Measurements from ENCODE around the gene PF4V1. TPM values are rescaled to one million over a fixed set of nuclear protein-coding genes. Genes with fewer than 3 reads are reported as not detected.
A peak's percentile ranks its signal among the peaks of the same experiment; 100 is the strongest.

The PF4V1 gene
- total RNA-seq, 3 donors from 2014 or later, result not detected

DNA sequence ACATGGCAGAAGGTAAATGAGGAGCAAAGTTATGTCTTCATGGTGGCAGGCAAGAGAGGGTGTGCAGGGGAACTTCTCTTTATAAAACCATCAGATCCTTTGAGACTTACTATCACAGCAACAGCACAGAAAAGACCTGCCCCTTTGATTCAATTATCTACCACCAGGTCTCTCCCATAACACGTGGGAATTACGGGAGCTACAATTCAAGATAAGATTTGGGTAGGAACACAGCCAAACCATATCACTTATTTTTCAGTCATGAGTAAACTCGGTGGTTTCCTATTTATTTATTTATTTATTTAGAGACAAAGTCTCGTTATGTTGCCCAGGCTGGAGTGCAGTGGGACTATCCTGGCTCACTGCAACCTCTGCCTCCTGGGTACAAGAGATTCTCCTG, 38.2 kb downstream of the PF4V1 start:
- intact Hi-C loops (cut with DNase I; ENCODE audit: low total_unique reads), result no loop called here
- Histone ChIP-seq H3K36me3 (no peaks in the 10 kb centered on the region), H3K9me3 (no peaks in the 10 kb centered on the region), H3K27ac (peak overlapping the region in 1 of 2 donors; percentile 56), H3K27me3 (no peaks in the 10 kb centered on the region), H3K4me1 (no peaks in the 10 kb centered on the region), H3K4me3 (no peak overlapping the region)
- DNase-seq (ENCODE audit: low spot score in 2 of 2), result no peak
- TF ChIP-seq, protein P1, sequence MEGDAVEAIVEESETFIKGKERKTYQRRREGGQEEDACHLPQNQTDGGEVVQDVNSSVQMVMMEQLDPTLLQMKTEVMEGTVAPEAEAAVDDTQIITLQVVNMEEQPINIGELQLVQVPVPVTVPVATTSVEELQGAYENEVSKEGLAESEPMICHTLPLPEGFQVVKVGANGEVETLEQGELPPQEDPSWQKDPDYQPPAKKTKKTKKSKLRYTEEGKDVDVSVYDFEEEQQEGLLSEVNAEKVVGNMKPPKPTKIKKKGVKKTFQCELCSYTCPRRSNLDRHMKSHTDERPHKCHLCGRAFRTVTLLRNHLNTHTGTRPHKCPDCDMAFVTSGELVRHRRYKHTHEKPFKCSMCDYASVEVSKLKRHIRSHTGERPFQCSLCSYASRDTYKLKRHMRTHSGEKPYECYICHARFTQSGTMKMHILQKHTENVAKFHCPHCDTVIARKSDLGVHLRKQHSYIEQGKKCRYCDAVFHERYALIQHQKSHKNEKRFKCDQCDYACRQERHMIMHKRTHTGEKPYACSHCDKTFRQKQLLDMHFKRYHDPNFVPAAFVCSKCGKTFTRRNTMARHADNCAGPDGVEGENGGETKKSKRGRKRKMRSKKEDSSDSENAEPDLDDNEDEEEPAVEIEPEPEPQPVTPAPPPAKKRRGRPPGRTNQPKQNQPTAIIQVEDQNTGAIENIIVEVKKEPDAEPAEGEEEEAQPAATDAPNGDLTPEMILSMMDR (IDR thresholded peaks at IDR 0.05), result no peak
- TF ChIP-seq POLR2AphosphoS5 (IDR thresholded peaks at IDR 0.05) (no peak), POLR2A (IDR thresholded peaks at IDR 0.05) (no peak)

DNA sequence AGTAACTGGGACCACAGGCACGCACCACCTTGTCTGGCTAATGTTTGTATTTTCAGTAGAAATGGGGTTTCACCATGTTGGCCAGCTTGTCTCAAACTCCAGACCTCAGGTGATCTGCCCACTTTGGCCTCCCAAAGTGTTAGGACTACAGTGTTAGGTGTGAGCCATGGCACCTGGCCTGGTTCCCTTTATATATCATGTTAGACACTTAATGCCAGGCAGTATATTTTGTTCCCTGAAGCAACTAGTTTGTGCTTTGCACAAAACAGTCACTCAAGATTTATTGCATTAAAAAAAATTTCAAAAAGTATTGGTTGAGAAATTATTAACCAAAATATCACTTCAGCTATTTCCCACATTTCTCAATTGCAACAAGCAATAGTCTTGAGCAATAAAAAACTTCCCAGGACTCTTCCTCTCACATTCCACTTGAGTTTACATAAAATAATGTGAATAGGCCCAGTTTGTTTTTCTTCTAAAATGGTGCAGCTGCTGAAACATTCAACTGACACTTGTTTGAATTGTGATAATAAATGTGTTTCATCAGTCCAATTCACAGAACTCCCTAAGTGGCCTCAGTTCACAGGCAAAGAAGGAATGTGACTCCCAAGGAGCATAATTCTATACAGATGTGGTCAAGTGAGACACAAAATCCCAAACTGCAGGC, 38.8 kb downstream of the PF4V1 start:
- Histone ChIP-seq H3K27ac (peak overlapping the region in 1 of 2 donors; percentile 56), H3K4me1 (no peaks in the 10 kb centered on the region), H3K27me3 (no peaks in the 10 kb centered on the region), H3K9me3 (no peaks in the 10 kb centered on the region), H3K36me3 (no peaks in the 10 kb centered on the region), H3K4me3 (no peak overlapping the region)
- intact Hi-C loops (cut with DNase I; ENCODE audit: low total_unique reads), result no loop called here
- no peak for TF ChIP-seq POLR2AphosphoS5 (IDR thresholded peaks at IDR 0.05)
- TF ChIP-seq, protein P1 (IDR thresholded peaks at IDR 0.05), result no peak
- no peak for TF ChIP-seq POLR2A (IDR thresholded peaks at IDR 0.05)
- no peak for DNase-seq (ENCODE audit: low spot score in 2 of 2)

DNA sequence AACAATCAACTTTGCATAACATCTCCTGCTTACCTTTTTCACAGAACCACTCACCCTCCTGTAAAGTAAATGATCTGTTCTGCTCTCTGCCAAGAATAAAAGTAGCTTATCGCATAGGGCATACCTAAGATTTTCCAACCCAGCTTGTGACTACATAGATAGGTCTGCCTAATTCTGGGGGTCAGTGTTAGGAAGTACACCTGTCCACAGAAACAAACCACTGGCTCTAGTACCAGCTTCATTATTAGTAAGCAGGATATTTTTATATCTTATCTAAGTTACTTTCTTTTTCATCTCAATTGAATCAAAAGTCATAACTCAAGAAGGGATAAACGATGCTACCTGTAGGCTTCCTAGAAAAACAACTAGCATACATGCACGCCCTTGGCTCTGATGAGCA, 39.9 kb downstream of the PF4V1 start:
- no peak for DNase-seq (ENCODE audit: low spot score in 2 of 2)
- intact Hi-C loops (cut with DNase I; ENCODE audit: low total_unique reads), result no loop called here
- H3K36me3 ChIP-seq, result no peaks in the 10 kb centered on the region
- no peak overlapping the region for H3K27ac ChIP-seq
- no peaks in the 10 kb centered on the region for H3K9me3 ChIP-seq
- no peak overlapping the region for H3K4me3 ChIP-seq
- TF ChIP-seq POLR2AphosphoS5 (IDR thresholded peaks at IDR 0.05) (no peak), POLR2A (IDR thresholded peaks at IDR 0.05) (no peak)
- TF ChIP-seq, protein P1 (IDR thresholded peaks at IDR 0.05), result no peak
- no peaks in the 10 kb centered on the region for H3K27me3 ChIP-seq
- H3K4me1 ChIP-seq, result no peaks in the 10 kb centered on the region

DNA sequence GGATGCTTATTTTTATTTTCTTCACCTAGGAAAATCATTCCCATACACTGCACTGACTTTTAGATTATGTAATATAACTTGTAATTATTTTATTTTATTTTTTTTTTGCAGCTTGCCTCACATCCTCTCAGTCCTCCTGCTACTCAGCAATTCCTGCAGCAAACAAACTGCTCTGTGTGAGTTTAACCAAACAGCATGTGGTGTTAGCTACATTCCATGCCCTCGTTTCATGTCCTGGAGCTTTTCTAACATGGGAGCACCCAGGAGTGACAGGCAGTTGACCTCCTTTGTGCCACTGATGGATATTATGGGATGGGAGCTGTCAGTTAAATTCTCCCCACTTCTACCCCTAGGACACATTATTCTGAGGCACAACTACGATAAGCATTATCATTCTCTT, 40.9 kb downstream of the PF4V1 start:
- Histone ChIP-seq H3K4me3 (no peak overlapping the region), H3K27ac (no peak overlapping the region), H3K27me3 (no peaks in the 10 kb centered on the region), H3K36me3 (no peaks in the 10 kb centered on the region), H3K9me3 (no peaks in the 10 kb centered on the region), H3K4me1 (no peaks in the 10 kb centered on the region)
- intact Hi-C loops (cut with DNase I; ENCODE audit: low total_unique reads), result no loop called here
- TF ChIP-seq POLR2A (IDR thresholded peaks at IDR 0.05) (no peak), POLR2AphosphoS5 (IDR thresholded peaks at IDR 0.05) (no peak)
- TF ChIP-seq, protein P1 (IDR thresholded peaks at IDR 0.05), result no peak
- DNase-seq (ENCODE audit: low spot score in 2 of 2), result no peak

DNA sequence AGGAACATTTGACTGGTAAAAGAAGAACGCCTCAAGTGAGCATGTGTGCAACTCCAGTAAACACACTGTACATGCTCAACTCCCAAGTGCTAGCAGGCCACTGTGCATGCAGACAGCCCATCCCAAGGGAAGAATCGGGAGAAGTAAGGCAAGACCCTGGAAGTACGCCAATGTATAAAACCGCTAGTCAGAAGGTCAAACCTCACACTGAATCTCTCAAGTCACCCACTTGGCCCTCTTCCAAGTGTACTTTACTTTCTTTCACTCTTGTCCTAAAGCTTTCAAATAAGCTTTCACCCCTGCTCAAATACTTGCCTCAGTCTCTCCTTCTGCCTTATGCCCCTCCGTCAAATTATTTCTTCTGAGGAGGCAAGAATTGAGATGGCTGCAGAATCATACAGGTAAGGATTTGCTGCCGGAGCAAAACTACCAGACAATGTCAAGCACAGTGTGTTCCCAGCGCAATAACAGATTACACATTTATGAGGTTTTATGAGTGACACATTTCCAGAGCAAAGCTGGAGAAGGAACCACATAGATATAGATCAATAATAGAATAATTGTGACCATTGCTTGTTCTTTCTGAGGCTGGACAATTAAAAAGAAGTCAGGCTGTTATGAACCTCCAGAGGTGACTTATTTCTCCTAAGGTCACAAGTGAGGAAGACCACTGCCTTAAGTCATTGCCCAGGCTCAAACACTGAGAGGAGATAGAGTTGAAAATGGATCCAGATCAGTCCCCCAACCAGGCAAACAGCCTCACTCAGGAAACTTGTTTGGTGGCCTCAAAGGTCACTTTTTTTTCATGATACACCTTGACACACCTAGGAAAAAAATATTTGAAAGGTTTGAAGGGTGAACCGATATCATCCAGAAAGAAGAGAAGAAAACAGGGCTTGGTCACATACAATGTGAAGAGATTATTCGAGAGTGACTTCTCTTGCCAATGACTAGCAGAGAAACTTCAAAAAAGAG, 42.4 kb downstream of the PF4V1 start:
- no peaks in the 10 kb centered on the region for H3K27me3 ChIP-seq
- no peak overlapping the region for H3K4me3 ChIP-seq
- no peaks in the 10 kb centered on the region for H3K36me3 ChIP-seq
- no peaks in the 10 kb centered on the region for H3K4me1 ChIP-seq
- no peak for DNase-seq (ENCODE audit: low spot score in 2 of 2)
- TF ChIP-seq POLR2A (IDR thresholded peaks at IDR 0.05), result no peak
- TF ChIP-seq POLR2AphosphoS5 (IDR thresholded peaks at IDR 0.05), result no peak
- TF ChIP-seq, protein P1 (IDR thresholded peaks at IDR 0.05), result no peak
- peak overlapping the region in 1 of 2 donors; percentile 48 for H3K27ac ChIP-seq
- intact Hi-C loops (cut with DNase I; ENCODE audit: low total_unique reads), result no loop called here
- H3K9me3 ChIP-seq, result no peaks in the 10 kb centered on the region

Data from breast epithelium (tissue), 4 donors.